ENCODE results near the gene TSPAN31. TPM values are rescaled to one million over a fixed set of nuclear protein-coding genes. Genes with fewer than 3 reads are reported as not detected.
"Not testable (repeated sequence)": the region's sequence is repeated elsewhere in the genome, so short reads cannot be mapped to it uniquely, and the experiment has no call there.

Gene TSPAN31
- total RNA-seq, 1 donor from 2014 or later = 21.5 TPM

DNA sequence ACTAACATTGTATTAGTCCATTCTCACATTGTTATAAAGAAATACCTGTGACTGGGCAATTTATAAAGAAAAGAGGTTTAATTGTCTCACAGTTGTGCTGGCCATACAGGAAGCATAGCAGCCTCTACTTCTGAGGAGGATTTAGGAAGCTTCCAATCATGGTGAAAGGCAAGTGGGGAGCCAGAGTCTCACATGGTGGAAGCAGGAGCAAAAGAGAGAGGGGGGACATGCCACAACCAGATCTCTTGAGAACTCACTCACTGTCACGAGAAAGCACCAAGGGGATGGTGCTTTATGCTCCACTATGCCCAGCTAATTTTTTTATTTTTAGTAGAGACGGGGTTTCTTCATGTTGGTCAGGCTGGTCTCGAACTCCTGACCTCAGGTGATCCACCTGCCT is 37.6 kb upstream of the TSPAN31 start:
- TF ChIP-seq, protein P1, sequence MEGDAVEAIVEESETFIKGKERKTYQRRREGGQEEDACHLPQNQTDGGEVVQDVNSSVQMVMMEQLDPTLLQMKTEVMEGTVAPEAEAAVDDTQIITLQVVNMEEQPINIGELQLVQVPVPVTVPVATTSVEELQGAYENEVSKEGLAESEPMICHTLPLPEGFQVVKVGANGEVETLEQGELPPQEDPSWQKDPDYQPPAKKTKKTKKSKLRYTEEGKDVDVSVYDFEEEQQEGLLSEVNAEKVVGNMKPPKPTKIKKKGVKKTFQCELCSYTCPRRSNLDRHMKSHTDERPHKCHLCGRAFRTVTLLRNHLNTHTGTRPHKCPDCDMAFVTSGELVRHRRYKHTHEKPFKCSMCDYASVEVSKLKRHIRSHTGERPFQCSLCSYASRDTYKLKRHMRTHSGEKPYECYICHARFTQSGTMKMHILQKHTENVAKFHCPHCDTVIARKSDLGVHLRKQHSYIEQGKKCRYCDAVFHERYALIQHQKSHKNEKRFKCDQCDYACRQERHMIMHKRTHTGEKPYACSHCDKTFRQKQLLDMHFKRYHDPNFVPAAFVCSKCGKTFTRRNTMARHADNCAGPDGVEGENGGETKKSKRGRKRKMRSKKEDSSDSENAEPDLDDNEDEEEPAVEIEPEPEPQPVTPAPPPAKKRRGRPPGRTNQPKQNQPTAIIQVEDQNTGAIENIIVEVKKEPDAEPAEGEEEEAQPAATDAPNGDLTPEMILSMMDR (IDR thresholded peaks at IDR 0.05) = no peak
- peaks cover 26% of the 10 kb centered on the region for H3K36me3 Mint-ChIP-seq (ENCODE audit: low read depth)
- DNase-seq (ENCODE audit: low spot score) = no peak
- H3K27ac Mint-ChIP-seq (ENCODE audit: unreplicated experiment) = no peak overlapping the region
- H3K27me3 Mint-ChIP-seq (ENCODE audit: low read depth) = no peaks in the 10 kb centered on the region
- peaks cover 11% of the 10 kb centered on the region for H3K9me3 Mint-ChIP-seq (ENCODE audit: low read depth)
- H3K4me3 Mint-ChIP-seq (ENCODE audit: unreplicated experiment) = no peak overlapping the region
- H3K4me1 Mint-ChIP-seq (ENCODE audit: low read depth) = no peaks in the 10 kb centered on the region

DNA sequence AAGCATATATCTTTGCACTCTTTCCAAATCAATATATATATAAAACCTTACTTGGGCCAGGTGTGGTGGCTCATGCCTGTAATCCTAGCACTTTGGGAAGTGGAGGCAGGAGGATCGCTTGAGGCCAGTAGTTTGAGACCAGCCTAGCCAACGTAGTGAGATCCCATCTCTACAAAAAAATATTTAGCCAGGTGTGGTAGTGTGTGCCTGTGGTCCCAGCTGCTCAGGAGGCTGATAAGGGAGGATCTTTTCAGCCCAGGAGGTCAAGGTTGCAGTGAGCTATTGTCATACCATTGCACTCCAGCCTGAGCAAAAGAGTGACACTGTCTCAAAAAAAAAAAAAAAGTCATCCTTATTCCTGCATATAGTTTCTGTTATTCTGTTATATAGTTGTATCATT is 36.5 kb upstream of the TSPAN31 start:
- Mint-ChIP-seq H3K27ac (ENCODE audit: unreplicated experiment) (no peak overlapping the region), H3K27me3 (ENCODE audit: low read depth) (no peaks in the 10 kb centered on the region), H3K36me3 (ENCODE audit: low read depth) (peaks cover 22% of the 10 kb centered on the region), H3K4me1 (ENCODE audit: low read depth) (no peaks in the 10 kb centered on the region), H3K9me3 (ENCODE audit: low read depth) (peaks cover 7% of the 10 kb centered on the region), H3K4me3 (ENCODE audit: unreplicated experiment) (no peak overlapping the region)
- TF ChIP-seq, protein P1 (IDR thresholded peaks at IDR 0.05) = no peak
- DNase-seq (ENCODE audit: low spot score) = no peak

DNA sequence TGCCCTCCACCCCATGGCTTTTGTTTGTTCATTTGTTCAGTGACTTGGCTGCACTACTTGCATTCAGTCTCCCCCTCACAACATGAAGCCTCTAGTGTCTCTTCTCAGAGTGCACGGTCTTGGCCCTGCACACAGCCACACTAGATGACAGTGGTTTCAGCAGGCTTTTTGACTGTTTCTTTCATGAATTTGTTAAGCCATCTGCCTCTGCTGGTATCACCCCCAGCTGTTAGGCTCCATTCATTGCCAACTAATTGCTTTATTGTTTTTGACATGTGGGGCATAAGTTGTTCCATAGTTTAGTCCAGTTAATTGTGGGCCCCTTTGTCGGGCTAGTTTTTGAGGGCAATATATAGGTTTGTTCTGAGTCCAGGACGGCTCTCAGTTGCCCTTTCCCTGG is 32.1 kb upstream of the TSPAN31 start:
- H3K9me3 Mint-ChIP-seq (ENCODE audit: low read depth) = peaks cover 4% of the 10 kb centered on the region
- TF ChIP-seq, protein P1 (IDR thresholded peaks at IDR 0.05) = no peak
- DNase-seq (ENCODE audit: low spot score) = no peak
- no peaks in the 10 kb centered on the region for H3K4me1 Mint-ChIP-seq (ENCODE audit: low read depth)
- H3K36me3 Mint-ChIP-seq (ENCODE audit: low read depth) = peaks cover 17% of the 10 kb centered on the region
- no peaks in the 10 kb centered on the region for H3K27me3 Mint-ChIP-seq (ENCODE audit: low read depth)
- H3K4me3 Mint-ChIP-seq (ENCODE audit: unreplicated experiment) = no peak overlapping the region
- no peak overlapping the region for H3K27ac Mint-ChIP-seq (ENCODE audit: unreplicated experiment)

DNA sequence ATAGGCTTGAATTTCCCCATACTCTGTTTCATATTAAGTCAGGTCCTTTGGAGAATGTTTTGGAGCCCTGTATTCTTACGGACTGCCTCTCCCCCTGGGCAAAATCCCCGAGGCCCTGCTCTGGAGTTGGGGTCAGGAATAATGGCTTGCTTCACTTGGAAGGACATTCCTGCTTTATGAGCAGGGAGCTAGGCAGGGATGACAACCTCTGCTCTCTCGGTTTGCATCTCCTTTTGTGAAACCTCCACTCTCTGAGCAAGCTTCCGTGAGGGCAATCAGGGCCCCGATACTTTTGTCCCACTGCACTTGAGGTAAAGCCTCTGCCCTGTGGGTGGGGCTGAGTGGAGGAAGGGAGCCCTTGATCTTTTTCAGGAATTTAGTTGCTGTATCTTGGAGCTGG is 31.6 kb upstream of the TSPAN31 start:
- Mint-ChIP-seq H3K27me3 (ENCODE audit: low read depth) (no peaks in the 10 kb centered on the region), H3K36me3 (ENCODE audit: low read depth) (peaks cover 21% of the 10 kb centered on the region), H3K4me1 (ENCODE audit: low read depth) (no peaks in the 10 kb centered on the region), H3K4me3 (ENCODE audit: unreplicated experiment) (no peak overlapping the region), H3K9me3 (ENCODE audit: low read depth) (peaks cover 4% of the 10 kb centered on the region), H3K27ac (ENCODE audit: unreplicated experiment) (no peak overlapping the region)
- no peak for DNase-seq (ENCODE audit: low spot score)
- TF ChIP-seq, protein P1 (IDR thresholded peaks at IDR 0.05) = no peak

DNA sequence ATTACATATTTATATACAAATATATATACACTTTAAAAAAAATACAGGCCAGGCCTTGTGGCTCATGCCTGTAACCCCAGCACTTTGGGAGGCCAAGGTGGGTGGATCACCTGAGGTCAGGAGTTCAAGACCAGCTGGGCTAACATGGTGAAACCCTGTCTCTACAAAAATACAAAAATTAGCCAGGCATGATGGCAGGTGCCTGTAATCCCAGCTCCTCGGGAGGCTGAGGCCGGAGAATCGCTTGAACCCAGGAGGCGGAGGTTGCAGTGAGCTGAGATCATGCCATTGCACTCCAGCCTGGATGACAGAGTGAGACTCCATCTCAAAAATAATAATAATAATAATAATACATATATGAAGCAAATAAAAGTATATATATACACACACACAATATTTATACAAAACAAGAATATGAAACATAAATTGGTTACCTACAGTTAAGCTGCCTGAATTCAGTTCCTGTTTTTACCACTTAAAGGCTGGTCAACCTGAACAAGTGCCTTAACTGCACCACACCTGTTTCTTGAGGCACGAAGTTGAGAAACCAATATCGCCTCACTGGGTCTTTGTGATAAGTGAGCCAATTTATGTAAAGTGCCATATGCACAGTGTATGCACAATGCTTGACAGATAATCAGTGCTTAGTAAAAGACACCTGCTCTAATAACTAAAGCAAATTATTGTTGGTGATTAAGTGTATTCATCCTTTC is 29.6 kb upstream of the TSPAN31 start:
- not testable (repeated sequence) for H3K4me3 Mint-ChIP-seq (ENCODE audit: unreplicated experiment); H3K9me3 Mint-ChIP-seq (ENCODE audit: low read depth); DNase-seq (ENCODE audit: low spot score); H3K27ac Mint-ChIP-seq (ENCODE audit: unreplicated experiment); H3K27me3 Mint-ChIP-seq (ENCODE audit: low read depth); H3K4me1 Mint-ChIP-seq (ENCODE audit: low read depth)
- H3K36me3 Mint-ChIP-seq (ENCODE audit: low read depth) = peaks cover 31% of the 10 kb centered on the region

DNA sequence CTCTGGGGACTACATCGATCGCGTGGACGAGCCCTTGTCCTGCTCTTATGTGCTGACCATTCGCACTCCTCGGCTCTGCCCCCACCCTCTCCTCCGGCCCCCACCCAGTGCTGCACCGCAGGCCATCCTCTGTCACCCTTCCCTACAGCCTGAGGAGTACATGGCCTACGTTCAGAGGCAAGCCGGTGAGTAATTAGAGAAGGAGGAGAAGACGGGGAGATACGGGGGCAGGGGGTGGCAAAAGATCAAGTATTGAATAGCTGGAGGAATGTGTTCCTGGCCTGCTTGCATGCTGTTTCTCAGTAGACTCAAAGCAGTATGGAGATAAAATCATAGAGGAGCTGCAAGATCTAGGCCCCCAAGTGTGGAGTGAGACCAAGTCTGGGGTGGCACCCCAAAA is 29.1 kb upstream of the TSPAN31 start:
- H3K27ac Mint-ChIP-seq (ENCODE audit: unreplicated experiment) = no peak overlapping the region
- TF ChIP-seq, protein P1 (IDR thresholded peaks at IDR 0.05) = no peak

More for the DNA sequence above, 29.1 kb upstream of the TSPAN31 start:
- no peak for DNase-seq (ENCODE audit: low spot score)
- no peaks in the 10 kb centered on the region for H3K4me1 Mint-ChIP-seq (ENCODE audit: low read depth)
- H3K4me3 Mint-ChIP-seq (ENCODE audit: unreplicated experiment) = no peak overlapping the region
- peaks cover 4% of the 10 kb centered on the region for H3K9me3 Mint-ChIP-seq (ENCODE audit: low read depth)
- H3K36me3 Mint-ChIP-seq (ENCODE audit: low read depth) = peaks cover 34% of the 10 kb centered on the region
- H3K27me3 Mint-ChIP-seq (ENCODE audit: low read depth) = no peaks in the 10 kb centered on the region

Data from chondrocyte (in vitro differentiated cells).